Endodermal cell (in vitro differentiated cells): ENCODE results near the gene CEP85. TPM values are rescaled to one million over a fixed set of nuclear protein-coding genes. Genes with fewer than 3 reads are reported as not detected.

Source experiments
- DNase-seq: peaks from one replicate; pipeline ENCODE4 v3.0.0-alpha.2; 2017
- H3K27ac ChIP-seq: 2 replicates; pipeline ENCODE4 v1.5.1; 2013; ENCODE audit warnings: mild to moderate bottlenecking, low read depth, low read length, moderate library complexity
- H3K27me3 ChIP-seq: 2 replicates; pipeline ENCODE4 v1.6.1; 2013; ENCODE audit warnings: mild to moderate bottlenecking, low read length, moderate library complexity; ENCODE audit not compliant: insufficient read depth, control insufficient read depth, poor library complexity, severe bottlenecking
- H3K36me3 ChIP-seq: 2 replicates; pipeline ENCODE4 v1.7.0; 2013; ENCODE audit warnings: mild to moderate bottlenecking, low read length, moderate library complexity; ENCODE audit not compliant: control insufficient read depth, insufficient read depth
- H3K4me1 ChIP-seq: one replicate; pipeline ENCODE4 v1.7.0; 2013; ENCODE audit warnings: low read length; ENCODE audit not compliant: control insufficient read depth, insufficient read depth
- H3K4me3 ChIP-seq: 2 replicates; pipeline ENCODE4 v1.5.1; 2013; ENCODE audit warnings: mild to moderate bottlenecking, low read length, moderate library complexity
- H3K9ac ChIP-seq: 2 replicates; pipeline ENCODE4 v1.6.1; 2013; ENCODE audit warnings: mild to moderate bottlenecking, low read length, moderate library complexity; ENCODE audit not compliant: poor library complexity, severe bottlenecking; ENCODE audit errors: extremely low read depth
- H3K9me3 ChIP-seq: 2 replicates; pipeline ENCODE4 v1.6.1; 2013; ENCODE audit warnings: mild to moderate bottlenecking, low read length, moderate library complexity; ENCODE audit not compliant: control insufficient read depth
- H3K27ac Mint-ChIP-seq: 2 replicates; pipeline ENCODE4 v1.8.0; 2020; ENCODE audit warnings: mixed read lengths
- H3K27me3 Mint-ChIP-seq: 2 replicates; pipeline ENCODE4 v1.8.0; 2021; ENCODE audit warnings: mild to moderate bottlenecking, mixed read lengths; ENCODE audit not compliant: insufficient read depth
- H3K36me3 Mint-ChIP-seq: 2 replicates; pipeline ENCODE4 v1.8.0; 2020; ENCODE audit warnings: low read depth, mixed read lengths
- H3K4me1 Mint-ChIP-seq: 2 replicates; pipeline ENCODE4 v1.8.0; 2020; ENCODE audit warnings: mixed read lengths
- H3K4me3 Mint-ChIP-seq: 2 replicates; pipeline ENCODE4 v1.8.0; 2020; ENCODE audit warnings: mild to moderate bottlenecking, moderate library complexity, mixed read lengths
- H3K9me3 Mint-ChIP-seq: 2 replicates; pipeline ENCODE4 v1.8.0; 2020; ENCODE audit warnings: mild to moderate bottlenecking, mixed read lengths
- CTCF ChIP-seq: fragments of 200-600 bp; sonication (generic); conservative IDR thresholded peaks from 2 replicates; pipeline ENCODE4 v1.5.0; 2021; ENCODE audit warnings: antibody characterized with exemption, mild to moderate bottlenecking
- WGBS, 2 experiments: methylation state at CpG; one replicate each; pipeline versions ENCODE4 v1.1.5 to v1.1.7; 2013; ENCODE audit warnings: missing lambda C conversion rate in 2 of 2, mixed read lengths in 1 of 2; ENCODE audit not compliant: insufficient coverage in 1 of 2, insufficient read length in 1 of 2; 5-methylcytosine and 5-hydroxymethylcytosine counted together
- total RNA-seq, 2 donors: library from RNA; stranded (reverse); fragmentation: NEBNext Ultra II Directional in 1 of 2; extraction: Animal tissue kit (Norgen Biotek cat#: 25700) in 1 of 2; gene quantifications; 2 replicates in 1 of 2; 3 replicates in 1 of 2; pipeline ENCODE4 v1.2.1, GENCODE V29; 2021

Gene CEP85
- total RNA-seq, 2 donors from 2014 or later: 25.6 to 43.6 TPM

DNA sequence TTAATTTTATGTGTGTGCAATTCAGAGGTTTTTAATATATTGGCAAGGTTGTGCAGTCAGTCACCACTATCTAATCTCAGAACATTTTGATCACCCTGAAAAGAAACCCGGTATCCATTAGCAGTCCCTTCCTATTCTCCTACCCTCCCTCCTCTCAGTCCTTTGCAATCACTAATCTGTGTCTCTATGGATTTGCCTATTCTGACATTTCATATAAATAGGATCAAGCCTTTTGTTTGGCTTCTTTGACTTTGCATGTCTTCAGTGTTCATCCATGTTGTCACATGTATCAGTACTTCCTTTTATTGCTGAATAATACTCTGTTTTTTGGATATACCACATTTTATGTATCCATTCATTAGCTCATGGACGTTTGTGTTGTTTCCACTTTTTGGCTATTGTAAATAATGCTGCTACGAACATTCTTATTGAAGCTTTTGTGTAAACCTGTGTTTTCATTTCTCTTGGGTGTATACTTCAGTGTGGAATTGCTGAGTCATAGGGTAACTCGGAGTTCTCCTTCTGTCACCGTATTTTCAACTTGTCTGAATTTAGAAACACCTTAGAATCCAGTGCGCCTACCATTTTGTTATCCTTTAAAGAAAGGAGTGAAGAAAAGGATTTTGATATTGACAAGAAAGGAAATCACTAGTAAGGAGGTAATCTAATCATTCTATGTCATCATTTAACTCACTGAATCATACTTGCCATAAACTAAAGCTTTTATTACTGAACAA is 3.4 kb downstream of the CEP85 start:
- H3K4me3 ChIP-seq: no peak overlapping the region
- H3K9me3 ChIP-seq: peaks cover 8% of the 10 kb centered on the region
- H3K36me3 ChIP-seq: peaks cover 13% of the 10 kb centered on the region
- H3K9ac ChIP-seq: no peak overlapping the region
- H3K27ac Mint-ChIP-seq: no peak overlapping the region
- H3K9me3 Mint-ChIP-seq: no peaks in the 10 kb centered on the region
- H3K4me1 Mint-ChIP-seq: peaks cover 11% of the 10 kb centered on the region
- no peak for DNase-seq
- H3K4me1 ChIP-seq: no peaks in the 10 kb centered on the region
- H3K27me3 ChIP-seq: no peaks in the 10 kb centered on the region
- no peak overlapping the region for H3K4me3 Mint-ChIP-seq
- no peak for TF ChIP-seq CTCF
- no peaks in the 10 kb centered on the region for H3K27me3 Mint-ChIP-seq
- no peak overlapping the region for H3K27ac ChIP-seq
- peaks cover 32% of the 10 kb centered on the region for H3K36me3 Mint-ChIP-seq
- 94 to 96% methylated on average over 4 to 6 of the region's 6 CpGs for WGBS, 2 experiments

DNA sequence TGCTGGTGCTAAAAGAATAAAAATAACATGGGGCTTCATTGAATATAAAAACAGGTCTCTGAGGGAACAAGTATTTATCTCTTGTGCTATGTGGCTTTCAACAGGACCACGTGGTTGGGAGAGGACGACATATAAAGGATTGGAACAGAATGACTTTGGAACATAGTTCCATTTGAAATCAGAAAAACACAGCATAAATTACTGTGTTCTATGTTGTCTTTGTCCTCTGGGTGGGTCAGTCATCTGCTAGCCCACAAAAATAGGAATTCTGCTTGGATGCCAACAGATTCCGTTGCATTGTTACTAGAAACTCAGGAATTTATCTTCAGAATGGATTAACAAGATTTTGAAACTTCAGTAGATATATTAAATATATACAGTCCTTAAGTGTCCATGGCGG is 5.9 kb downstream of the CEP85 start:
- H3K4me3 Mint-ChIP-seq: no peak overlapping the region
- no peak overlapping the region for H3K4me3 ChIP-seq

DNA sequence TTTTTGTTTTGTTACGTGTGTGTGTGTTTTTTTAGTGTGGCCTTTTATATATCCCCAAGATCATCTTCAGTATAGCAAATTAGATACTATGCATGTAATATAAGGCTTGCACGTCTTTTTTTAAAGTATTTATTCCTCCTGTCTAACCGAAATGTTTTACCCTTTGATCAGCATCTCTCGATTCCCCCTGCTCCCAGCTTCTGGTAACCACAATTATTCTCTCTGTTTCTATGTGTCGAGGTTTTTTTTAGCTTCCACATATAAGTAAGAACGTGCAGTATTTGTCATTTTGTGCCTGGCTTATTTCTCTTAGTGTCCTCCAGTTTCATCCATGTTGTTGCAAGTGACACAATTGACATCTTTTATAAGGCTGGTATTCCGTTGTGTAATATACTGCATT is 18.7 kb downstream of the CEP85 start:
- no peak overlapping the region for H3K27ac ChIP-seq
- H3K9me3 ChIP-seq: peaks cover 15% of the 10 kb centered on the region
- H3K4me3 Mint-ChIP-seq: no peak overlapping the region
- H3K4me1 Mint-ChIP-seq: no peaks in the 10 kb centered on the region
- H3K27me3 ChIP-seq: no peaks in the 10 kb centered on the region
- no peak overlapping the region for H3K4me3 ChIP-seq
- peaks cover 10% of the 10 kb centered on the region for H3K9me3 Mint-ChIP-seq
- H3K36me3 Mint-ChIP-seq: peaks cover 60% of the 10 kb centered on the region
- H3K27ac Mint-ChIP-seq: no peak overlapping the region
- no peak for DNase-seq
- no peak for TF ChIP-seq CTCF
- WGBS, 2 experiments: 94 to 96% methylated on average over 6 of the region's 7 CpGs
- H3K4me1 ChIP-seq: no peaks in the 10 kb centered on the region
- H3K36me3 ChIP-seq: peaks cover 49% of the 10 kb centered on the region
- H3K27me3 Mint-ChIP-seq: no peaks in the 10 kb centered on the region
- H3K9ac ChIP-seq: no peak overlapping the region

More for the DNA sequence above, 5.9 kb downstream of the CEP85 start:
- no peak for DNase-seq
- H3K4me1 ChIP-seq: peaks cover 5% of the 10 kb centered on the region
- peaks cover 53% of the 10 kb centered on the region for H3K36me3 Mint-ChIP-seq
- H3K27ac ChIP-seq: no peak overlapping the region
- H3K27ac Mint-ChIP-seq: no peak overlapping the region
- no peak for TF ChIP-seq CTCF
- H3K9me3 ChIP-seq: peaks cover 8% of the 10 kb centered on the region
- H3K9ac ChIP-seq: no peak overlapping the region
- H3K4me1 Mint-ChIP-seq: peaks cover 20% of the 10 kb centered on the region
- 73 to 95% methylated on average over 2 to 4 of the region's 4 CpGs for WGBS, 2 experiments
- no peaks in the 10 kb centered on the region for H3K27me3 Mint-ChIP-seq
- H3K9me3 Mint-ChIP-seq: no peaks in the 10 kb centered on the region
- H3K27me3 ChIP-seq: no peaks in the 10 kb centered on the region
- H3K36me3 ChIP-seq: peaks cover 31% of the 10 kb centered on the region
